ENCODE data around the gene CD300LB.
"Not testable (repeated sequence)": the region's sequence is repeated elsewhere in the genome, so short reads cannot be mapped to it uniquely, and the experiment has no call there.

The CD300LB gene

DNA sequence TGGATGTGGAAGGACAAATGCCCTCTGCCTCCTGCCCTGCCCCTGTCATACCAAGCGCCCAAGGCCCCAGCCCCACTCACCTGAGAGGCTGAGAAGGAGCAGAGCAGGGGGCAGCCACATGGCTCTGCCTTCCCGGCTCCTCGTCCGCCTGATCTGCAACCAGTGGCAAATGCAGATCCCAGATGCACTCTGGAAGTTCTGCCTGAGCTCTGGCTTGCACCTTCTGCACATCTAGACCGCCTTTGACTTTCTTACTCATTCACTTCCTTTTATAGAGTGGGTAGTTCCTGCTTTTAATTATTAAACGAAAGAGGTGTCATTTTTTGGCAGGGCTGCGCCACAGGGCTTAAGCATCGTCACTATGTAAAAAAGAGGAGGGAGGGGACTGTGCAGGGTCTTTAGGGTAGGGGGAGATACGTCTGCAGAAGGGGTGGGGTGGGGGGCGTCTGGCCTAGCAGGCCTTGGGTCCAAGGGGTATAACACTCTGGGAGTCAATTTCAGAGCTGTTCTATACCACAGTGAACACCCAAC, at the start of gene CD300LB:
Gene CD300LB (minus strand): TSS at position 245 of the 531 bp plus-strand sequence. CDS start 125 bp downstream, at position 120.
- H3K4me3 ChIP-seq (ENCODE audit: low read depth, low read length), result no peak within 1 kb of the TSS
- DNase-seq (ENCODE audit: low read depth), result no peak

DNA sequence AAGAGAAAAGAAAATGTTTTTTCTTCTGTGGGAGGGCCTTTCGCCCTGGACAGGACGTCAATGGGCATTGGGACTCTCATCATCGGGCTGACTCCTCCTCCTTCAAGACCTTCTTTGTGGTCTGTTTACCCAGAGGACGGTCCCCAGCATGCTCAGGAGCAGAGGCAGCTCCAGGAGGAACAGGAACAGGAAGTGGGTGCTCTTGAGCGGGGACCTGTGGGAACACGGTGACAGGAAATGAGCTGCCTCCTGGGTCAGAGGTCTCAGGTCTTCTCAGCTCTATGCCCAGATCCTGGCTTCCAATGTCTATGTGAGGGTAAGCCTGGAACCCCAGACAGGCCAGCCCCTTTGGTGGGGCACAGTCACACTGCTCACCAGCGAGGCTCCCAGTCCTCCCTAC, 48.6 kb upstream of the CD300LB start:
- no peak for DNase-seq (ENCODE audit: low read depth)
- no peak overlapping the region for H3K4me3 ChIP-seq (ENCODE audit: low read depth, low read length)

DNA sequence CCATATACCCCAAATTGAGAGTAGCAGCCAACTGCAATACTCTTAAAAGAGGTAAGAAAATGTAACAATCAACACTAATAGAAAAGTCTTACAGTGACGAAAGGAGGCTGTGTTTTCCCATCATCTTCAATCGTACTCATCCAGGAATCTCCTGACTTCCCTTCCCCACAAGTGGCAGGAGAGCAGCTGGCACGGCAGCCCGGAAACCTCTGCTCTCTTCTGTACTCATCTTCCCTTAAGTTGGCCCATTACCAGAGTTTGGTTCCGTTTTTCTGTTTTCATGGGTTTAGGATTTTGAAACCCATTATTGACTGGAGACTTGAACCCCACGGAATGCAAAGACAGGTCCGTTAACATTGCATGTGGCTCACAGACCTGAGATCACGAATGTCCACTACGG, 47.7 kb upstream of the CD300LB start:
- no peak overlapping the region for H3K4me3 ChIP-seq (ENCODE audit: low read depth, low read length)
- no peak for DNase-seq (ENCODE audit: low read depth)

DNA sequence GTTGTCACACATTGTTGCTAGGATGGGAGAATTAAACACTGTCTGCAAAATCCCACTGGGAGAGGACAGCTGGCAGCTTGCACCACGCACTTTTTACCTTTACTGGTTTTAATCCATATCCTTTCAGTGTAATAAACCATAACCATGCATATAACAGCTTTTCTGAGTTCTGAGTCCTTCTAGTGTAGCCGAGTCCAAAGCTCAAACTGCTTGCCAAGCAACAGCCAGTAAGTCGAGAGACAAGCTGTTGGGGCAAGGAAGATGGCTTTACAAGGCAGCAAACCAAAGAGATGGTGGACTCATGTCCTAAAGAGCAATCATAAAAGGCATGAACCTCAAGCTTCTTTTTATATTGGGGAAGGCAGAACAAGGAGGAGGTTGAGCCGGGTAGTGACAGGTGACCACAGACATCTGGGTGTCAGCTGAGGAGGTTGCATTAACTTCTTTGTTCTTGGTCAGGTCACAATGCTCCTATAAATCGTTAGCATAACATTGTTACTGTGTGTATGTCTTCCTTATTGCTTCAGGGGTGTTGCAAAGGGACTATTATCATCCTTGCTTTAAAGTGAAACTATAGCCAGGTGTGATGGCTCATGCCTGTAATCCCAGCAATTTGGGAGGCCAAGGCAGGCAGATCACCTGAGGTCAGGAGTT, 43.3 kb upstream of the CD300LB start:
- H3K4me3 ChIP-seq (ENCODE audit: low read depth, low read length), result no peak overlapping the region
- DNase-seq (ENCODE audit: low read depth), result no peak

DNA sequence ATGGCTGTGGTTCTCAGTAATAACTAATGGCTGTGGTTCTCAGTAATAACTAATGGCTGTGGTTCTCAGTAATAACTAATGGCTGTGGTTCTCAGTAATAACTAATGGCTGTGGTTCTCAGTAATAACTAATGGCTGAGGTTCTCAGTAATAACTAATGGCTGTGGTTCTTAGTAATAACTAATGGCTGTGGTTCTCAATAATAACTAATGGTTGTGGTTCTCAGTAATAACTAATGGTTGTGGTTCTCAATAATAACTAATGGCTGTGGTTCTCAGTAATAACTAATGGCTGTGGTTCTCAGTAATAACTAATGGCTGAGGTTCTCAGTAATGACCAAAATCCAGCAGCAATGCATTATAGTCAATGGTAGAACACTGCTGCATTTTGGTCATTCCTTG, 42.4 kb upstream of the CD300LB start:
- DNase-seq (ENCODE audit: low read depth); H3K4me3 ChIP-seq (ENCODE audit: low read depth, low read length): not testable (repeated sequence)

DNA sequence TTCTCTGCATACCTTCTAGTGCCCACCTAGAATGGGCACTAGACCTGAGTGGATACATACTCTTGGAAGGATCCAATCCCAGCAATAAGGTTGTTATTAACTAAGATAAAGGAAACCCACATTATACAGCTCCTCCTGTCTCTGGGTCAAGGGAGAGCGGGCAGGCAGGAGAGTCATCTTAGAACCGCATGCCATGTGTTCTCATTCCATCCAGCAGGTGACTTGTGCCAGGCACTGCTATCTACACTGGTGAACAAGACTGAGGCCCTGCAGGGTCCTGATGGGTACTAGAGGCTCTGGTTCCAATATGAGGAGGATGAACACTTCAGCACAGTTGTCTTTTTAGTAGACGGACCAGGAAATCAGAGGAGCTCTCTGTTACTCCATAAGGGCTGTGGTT, 41.9 kb upstream of the CD300LB start:
- DNase-seq (ENCODE audit: low read depth), result no peak
- no peak overlapping the region for H3K4me3 ChIP-seq (ENCODE audit: low read depth, low read length)

DNA sequence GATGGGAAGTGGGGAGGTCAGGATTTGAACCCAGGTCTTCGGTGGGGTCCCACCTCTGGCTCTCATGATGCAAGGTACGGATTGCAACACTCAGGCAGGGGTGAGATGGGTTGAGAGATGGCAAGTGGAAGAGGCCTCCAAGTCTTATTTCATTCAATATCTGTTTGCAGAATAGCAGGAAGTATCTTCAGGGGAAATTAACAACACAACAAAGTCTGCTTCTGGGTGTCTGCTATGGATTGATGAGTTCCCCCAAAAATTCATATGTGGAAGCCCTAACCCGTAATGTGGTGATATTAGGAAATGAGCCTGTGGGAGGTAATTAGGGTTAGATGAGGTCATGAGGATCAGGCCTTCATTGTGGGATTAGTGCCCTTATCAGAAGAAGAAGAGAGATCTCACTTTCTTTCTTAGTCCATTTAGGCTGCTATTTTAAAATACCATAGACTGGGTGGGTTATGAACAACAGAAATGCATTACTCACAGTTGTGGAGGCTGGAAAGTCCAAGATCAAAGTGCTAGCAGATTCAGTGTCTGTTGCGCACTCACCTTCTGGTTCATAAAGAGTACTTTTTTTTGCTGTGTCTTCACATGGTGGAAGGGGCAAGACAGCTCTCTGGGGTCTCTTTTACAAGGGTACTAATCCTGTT, 40.5 kb upstream of the CD300LB start:
- DNase-seq (ENCODE audit: low read depth), result no peak
- no peak overlapping the region for H3K4me3 ChIP-seq (ENCODE audit: low read depth, low read length)

DNA sequence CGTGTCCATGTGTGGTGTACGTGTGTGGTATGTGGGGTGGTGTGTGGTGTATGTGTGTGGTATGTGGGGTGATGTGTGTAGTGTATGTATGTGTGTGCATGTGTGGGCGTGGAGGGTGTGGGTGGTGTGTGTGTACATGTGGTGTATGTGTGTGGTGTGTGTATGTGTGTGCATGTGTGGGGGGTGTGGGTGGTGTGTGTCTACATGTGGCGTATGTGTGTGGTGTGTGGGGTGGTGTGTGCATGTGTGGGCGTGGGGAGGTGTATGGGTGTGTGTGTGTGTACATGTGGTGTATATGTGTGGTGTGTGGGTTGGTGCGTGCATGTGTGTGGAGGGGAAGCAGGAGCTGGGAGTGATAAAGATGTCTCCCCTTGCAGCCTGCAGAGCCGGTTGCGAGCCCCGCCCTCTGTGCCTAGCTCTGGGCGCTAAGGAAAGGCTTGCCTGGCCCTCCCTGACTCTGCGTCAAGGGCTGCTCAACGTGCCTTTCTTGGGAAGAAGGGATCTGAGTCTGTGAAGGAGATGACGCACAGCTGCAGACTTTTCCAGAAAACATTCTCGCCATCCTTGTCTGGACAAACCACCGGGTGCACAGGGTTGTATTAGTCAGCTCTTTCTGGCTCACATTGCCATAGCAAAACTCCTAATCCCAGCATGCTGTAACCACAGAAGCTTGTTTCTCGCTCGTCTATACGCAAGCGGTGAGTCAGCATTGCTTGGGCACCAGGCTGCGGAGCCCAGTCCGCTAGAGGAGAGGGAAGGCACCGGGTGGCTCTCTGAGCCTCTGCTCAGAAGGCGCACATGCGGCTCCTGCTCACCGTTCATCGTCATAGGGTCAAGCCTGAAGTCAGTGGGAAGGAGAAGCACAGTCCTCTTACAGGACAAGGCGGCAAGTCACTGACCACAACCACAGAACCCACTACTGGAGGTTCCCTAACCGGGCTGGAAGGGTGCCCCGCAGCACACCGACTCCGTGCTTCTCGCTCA, 38.0 kb upstream of the CD300LB start:
- DNase-seq (ENCODE audit: low read depth), result peak; percentile 56

DNA sequence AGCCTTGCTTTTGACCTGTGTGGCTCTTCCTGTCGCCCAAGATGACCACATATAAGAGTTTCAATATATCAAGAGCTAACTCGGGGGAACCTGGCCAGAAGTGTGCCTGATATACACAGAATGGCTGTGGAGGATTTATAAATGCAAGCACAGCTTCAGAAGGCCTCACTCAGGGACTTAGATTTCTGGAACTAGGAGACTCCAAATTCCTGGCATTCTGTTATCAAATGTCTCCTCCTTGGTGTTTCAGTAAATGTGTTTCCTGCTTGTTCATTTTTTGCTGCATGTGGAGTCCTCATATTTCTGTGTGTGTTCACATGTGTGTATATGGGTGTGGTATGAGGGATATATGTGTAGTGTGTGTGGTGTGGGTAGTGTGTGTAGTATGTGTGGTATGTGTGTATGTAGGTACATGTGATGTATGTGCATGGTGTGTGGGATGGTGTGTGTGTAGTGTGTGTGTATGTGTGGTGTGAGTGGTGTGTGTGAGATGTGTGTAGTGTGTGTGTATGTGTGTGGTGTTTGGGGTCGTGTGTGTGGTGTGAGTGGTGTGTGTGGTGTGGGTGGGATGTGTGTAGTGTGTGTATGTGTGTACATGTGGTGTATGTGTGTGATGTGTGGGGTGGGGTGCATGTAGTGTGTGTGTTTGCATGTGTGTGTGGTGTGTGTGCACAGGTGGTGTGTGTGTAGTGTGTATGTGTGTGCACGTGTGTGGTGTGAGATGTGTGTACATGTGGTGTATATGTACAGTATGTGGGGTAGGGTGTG, 37.0 kb upstream of the CD300LB start:
- DNase-seq (ENCODE audit: low read depth), result no peak
- no peak overlapping the region for H3K4me3 ChIP-seq (ENCODE audit: low read depth, low read length)

More for the DNA sequence above, 38.0 kb upstream of the CD300LB start:
- no peak overlapping the region for H3K4me3 ChIP-seq (ENCODE audit: low read depth, low read length)

DNA sequence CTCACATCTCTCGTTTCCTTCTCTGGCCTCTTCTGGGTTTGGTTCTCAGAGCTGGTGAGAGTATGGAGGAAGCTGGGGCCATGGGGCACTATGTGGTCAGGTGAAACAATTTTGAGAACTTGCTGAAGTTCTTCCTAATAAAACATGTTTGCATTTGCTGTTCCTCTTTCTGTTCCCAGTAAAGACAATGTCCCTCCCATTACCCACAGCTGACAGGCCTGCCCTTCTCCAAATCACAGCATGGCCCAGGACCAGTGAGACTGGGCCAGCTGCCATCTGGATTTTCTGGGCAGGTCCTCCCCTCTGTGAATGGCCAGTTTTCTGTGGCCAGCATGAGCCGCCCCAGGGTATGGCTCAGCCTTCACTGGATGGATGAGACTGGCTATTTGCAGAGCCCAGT, 36.1 kb upstream of the CD300LB start, which contains the start of gene CD300H:
Gene CD300H (minus strand): TSS at position 113 of the 400 bp plus-strand sequence.
- no peak for DNase-seq (ENCODE audit: low read depth)
- no peak within 1 kb of the TSS for H3K4me3 ChIP-seq (ENCODE audit: low read depth, low read length)

DNA sequence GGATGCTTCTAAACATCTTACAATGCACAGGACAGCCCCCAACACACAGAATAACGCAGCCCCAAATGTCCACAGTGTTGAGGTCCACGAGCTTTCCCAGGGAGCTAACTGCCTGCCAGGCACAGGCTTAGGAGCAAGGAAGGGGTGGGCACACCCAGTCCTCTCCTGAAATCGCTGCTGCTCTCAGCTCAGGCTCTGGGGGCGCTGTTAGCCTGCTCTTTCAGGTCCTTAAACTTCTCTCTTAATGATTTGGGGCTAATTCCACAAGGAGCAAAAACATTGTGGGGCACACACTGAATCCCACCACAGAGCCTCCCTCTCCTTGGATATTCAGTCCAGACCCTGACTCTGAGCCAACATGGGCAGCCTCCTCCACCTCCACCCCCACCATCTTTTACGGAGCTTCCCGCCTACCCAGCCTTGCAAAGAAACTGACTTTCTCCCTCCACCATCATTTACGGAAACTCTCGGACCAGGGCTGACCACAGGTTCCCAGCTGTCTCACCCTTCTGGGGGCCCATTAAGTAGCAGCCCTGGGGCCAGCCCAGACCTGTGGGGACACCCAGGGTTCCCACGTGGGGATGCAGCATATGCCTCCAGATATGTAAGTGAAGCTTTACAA, 35.0 kb upstream of the CD300LB start:
- no peak for DNase-seq (ENCODE audit: low read depth)
- H3K4me3 ChIP-seq (ENCODE audit: low read depth, low read length), result no peak overlapping the region

DNA sequence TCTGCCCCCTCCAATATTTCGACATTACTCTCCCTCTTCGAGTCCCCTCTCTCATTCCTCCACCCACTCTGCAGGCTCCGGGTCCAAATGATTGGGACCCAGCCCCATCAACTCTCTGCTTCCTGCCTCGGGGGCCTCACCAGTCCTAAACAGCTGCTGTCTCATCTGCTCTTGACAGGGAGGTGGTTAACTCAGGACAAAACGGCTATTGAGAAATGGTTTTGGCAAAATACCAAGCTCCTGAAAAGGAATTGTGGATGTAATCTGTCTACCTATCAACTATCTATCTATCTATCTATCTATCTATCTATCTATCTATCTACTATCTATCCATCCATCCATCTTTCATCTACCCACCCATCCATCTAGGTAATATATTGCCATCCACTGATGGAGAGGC, 33.9 kb upstream of the CD300LB start:
- no peak overlapping the region for H3K4me3 ChIP-seq (ENCODE audit: low read depth, low read length)
- no peak for DNase-seq (ENCODE audit: low read depth)

DNA sequence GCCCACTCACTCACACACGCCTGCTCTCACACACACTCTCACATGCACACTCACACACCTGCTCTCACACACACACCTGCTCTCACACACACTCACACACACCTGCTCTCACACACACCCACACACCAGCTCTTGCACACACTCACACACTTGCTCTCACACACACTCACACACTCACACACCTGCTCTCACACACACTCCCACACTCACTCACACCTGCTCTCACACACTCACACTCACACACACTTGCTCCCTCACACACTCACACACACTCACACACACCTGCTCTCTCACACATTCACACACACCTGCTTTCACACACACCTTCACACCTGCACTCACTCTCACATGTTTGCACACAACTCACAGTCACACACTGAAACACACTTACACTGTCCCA, 32.1 kb upstream of the CD300LB start:
- DNase-seq (ENCODE audit: low read depth), result no peak
- no peak overlapping the region for H3K4me3 ChIP-seq (ENCODE audit: low read depth, low read length)

DNA sequence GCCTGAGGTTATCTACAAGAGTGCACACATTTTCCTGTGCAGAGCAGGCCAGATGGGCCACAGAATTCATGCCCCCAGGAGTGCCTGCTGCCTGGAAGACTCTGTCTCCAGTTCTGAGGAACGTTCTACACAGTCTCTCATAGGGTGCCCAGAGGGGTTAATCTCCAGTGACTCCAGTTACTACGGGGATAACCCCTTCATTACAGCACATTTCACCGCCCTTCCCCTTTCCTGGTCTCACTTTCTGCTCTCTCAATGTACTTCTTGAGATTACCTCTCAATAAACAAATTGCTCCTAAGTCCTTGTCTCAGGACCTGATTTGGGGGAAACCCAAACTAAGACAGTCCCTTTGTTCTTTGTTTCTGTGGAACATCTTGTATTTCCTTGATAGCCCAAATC, 30.3 kb upstream of the CD300LB start:
- no peak for DNase-seq (ENCODE audit: low read depth)
- no peak overlapping the region for H3K4me3 ChIP-seq (ENCODE audit: low read depth, low read length)

DNA sequence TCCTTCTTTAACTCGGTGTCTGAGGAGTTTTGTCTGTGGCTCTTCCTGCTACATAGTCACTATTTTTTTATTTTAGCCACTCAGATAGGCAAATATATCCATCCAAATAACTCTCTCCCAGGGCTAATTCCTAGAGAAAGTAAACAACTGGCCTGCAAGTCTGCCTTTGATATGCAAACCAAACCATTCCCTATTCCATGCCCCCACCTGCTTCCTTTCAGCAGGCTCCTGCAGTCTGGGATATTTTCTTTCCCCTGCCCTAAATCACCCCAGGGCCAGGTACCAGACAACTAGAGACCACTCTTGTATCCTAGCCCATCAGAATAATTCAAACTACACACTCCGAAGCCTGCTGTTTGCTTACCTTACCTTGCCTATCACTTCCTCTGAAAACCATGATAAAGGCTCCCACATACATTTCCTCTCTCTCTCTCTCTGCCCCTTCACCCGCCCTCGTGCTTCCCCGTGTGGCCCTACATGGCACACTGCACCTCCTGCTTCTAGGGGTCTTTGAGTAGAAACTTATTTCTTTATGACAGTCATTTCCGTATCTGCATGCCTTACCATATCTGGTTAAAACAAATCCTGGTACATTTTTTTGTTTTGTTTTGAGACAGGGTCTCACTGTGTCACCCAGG, 27.7 kb upstream of the CD300LB start:
- DNase-seq (ENCODE audit: low read depth), result no peak
- no peak overlapping the region for H3K4me3 ChIP-seq (ENCODE audit: low read depth, low read length)

DNA sequence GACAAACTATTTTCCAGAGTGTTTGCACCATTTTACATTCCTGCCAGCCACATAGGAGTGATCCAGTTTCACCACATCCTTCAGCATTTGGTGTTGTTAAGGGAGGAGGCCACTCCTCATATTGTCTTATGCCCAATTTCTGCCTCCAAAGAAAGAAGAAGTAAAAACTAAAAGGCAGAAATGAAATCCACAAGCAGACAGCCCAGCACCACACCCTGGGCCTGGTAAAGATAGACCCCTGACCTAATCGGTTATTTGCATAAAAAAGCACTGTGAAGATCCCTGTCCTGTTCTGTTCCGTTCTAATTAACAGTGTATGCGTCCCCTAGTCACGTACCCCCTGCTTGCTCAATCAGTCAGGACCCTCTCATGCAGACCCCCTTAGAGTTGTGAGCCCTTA, 27.1 kb upstream of the CD300LB start:
- not testable (repeated sequence) for H3K4me3 ChIP-seq (ENCODE audit: low read depth, low read length); DNase-seq (ENCODE audit: low read depth)

DNA sequence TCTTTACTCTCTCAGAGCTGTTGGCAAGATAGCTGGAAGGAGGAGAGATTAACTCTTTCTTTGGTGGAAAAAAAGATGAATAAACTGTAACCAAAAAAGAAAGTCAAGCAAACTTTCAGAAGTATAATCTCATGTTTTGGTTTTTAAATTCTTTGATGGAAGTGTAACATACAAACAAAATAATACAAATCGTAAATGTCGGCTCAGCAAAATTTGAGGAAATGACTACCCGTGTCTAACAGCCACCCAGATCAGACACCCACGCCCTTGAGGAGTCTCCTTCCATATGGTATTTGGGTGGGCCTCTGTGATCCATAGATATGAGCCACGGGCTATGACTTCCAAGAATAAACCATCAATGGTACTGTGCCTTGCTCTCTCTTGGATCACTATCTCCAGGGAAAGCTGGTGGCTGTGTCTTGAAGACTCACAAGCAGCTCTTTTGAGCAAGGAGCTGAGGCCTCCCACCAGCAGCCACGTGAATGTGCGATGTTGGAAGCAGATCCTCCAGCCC, 24.2 kb upstream of the CD300LB start:
- no peak overlapping the region for H3K4me3 ChIP-seq (ENCODE audit: low read depth, low read length)
- DNase-seq (ENCODE audit: low read depth), result no peak

DNA sequence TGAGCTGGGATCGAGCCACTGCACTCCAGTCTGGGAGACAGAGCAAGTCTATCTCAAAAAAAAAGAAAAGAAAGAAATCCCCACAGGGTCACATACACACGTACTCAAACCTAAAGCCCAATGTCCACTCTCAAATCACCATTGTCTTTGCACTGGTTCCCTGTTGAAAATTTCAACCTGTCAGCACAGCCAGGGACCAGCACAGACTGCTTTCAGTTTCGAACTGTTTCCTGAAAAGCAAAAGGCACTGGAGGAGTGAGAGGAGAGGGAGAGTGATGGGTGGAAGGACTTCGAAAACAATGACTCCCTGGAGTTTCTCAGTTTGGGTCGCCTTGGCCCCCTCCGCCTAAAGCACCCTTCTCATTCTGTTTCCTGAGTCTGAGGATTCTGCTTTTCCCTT, 23.6 kb upstream of the CD300LB start:
- no peak for DNase-seq (ENCODE audit: low read depth)
- H3K4me3 ChIP-seq (ENCODE audit: low read depth, low read length), result no peak overlapping the region
